GOT3 (cell line): ENCODE data around the gene SMCHD1.
"Not testable (repeated sequence)": the region's sequence is repeated elsewhere in the genome, so short reads cannot be mapped to it uniquely, and the experiment has no call there.

Source experiments
- DNase-seq: peaks from one replicate; lab custom pipeline; 2025; ENCODE audit warnings: mixed read lengths; lab: John Stamatoyannopoulos, UW

Gene SMCHD1

DNA sequence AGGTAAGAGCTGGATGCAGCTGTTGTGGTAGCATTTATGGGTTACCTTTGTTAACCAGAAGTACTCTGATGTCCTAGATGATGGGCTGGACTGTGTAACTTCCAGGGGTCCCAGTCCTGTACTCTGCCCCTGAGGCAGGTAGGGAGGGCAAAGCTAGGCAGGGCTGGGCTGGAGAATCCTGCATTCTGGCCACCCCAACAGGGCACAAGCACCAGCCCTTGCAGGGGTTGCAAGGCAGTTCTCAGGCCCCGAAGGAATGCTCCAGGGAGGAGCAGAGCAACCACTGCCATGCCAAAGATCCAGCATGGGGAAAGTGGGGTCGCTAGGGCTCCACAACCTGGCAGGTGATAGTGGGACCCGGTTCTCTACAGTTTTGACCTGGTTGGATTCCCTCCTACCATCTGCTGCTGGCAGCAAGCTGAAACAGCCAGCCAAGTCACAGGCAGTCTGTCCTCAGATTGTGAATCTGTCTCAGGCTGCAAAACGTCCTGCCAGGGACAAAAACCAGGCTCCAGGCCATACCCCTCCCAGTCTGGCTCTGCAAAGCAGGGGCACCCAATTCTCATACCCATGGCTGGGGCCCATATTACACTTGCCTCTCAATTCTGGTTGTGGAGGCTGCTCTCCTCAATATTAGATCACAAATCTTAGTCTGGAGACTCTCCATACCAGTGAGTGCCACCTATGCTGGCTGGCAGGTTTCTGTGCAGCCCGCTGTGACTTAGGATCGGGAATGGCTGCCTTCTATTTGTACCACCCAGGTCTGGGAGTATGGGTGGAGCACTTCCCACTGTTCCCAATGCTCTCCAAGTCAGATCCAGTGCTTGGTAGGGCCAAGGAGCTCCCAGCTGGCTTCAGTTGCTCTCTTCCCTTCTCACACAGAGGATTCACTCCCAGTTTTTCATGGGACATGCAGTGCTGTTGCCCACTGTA is 61.1 kb downstream of the SMCHD1 start:
- no peak for DNase-seq

DNA sequence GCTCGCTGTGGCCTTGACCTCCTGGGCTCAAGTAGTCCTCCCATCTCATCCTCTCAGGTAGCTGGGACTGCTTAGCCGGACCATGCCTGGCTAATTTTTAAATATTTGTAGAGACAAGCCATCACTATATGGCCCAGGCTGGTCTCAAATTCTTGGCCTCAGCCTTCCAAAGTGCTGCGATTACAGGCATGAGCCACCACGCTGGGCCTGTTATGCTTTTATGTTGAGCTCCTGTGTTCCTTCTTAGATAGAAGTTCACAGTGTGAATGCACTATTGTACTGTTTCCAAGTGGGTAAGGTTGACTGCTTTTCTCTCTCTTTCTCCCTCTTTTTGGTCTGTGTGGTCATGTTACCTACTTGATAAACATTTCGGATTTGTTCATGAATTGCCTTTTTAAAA is 61.9 kb downstream of the SMCHD1 start:
- no peak for DNase-seq

DNA sequence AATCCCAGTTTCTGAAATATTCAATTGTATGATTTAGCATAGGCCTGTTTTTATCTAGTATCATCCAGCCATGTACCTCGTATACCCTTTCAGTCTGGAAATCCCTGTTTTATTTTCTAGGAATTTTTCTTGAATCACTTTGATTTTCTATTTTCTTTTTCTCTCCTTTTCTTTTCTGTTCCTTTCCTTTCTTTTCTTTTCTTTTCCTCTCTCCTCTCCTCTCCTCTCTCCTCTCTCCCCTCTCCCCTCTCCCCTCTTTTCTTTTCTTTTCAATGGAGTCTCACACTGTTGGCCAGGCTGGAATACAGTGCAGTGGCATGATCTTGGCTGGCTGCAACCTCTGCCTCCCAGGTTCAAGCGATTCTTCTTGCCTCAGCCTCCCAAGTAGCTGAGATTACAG is 63.5 kb downstream of the SMCHD1 start:
- DNase-seq: no peak

DNA sequence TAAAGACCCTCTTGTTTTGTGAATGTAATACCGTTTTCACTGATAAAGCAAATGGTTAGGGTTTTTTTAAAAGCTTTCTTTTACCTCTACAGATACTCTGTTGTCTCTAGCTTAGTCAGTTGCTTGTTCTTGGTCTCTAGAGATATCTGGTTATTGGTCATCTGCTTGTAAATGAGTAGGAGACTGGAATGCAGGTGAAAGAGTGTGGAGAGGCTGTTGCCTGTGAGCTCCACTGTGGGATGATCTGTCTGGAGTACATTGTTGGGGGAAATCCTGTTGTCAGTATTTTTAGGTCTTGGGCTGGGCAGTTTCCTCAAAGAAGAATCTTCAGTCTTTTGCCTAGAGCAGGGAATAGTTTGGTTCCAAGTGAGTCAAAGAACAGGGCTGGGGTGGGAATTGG is 67.7 kb downstream of the SMCHD1 start:
- no peak for DNase-seq

DNA sequence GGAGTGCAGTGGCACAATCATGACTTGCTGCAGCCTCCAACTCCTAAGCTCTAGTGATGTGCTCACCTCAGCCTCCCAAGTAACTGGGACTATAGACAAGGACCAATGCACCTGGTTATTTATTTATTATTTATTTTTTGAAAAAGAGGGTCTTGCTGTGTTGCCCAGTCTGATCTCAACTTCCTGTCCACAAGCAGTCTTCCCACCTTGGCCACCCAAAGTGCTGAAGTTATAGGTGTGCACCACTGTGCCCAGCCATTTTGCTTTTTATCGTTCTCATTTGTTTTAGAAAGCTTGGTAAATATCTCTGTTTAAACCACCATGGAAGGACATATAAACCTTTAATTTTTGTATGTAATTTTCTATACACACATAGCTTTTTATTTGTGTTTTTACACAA is 74.2 kb downstream of the SMCHD1 start:
- DNase-seq: no peak

DNA sequence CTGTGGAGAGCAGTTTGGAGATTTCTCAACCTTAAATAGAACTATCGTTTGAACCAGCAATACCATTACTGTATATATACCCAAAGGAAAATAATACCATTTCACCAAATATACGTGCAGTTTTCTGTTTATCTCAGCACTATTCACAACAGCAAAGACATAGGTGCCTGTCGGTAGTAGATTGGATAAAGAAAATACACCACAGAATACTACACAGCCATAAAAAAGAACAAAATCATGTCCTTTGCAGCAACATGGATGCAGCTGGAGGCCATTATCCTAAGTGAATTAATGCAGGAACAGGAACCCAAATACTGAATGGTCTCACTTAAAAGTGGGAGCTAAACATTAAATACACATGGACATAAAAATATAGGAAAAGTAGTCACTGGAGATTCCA is 81.3 kb downstream of the SMCHD1 start:
- no peak for DNase-seq

DNA sequence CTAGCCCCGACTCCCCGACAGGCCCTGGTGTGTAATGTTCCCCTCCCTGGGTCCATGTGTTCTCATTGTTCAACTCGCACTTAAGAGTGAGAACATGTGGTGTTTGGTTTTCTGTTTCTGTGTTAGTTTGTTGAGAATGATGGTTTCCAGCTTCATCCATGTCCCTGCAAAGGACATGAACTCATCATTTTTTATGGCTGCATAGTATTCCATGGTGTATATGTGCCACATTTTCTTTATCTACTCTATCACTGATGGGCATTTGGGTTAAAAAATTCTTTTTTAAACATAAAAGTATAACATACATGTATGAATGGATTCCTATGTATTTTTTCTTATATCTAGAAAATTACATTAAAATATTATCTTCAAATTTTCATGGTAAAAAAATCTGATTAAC is 84.6 kb downstream of the SMCHD1 start:
- DNase-seq: not testable (repeated sequence)

DNA sequence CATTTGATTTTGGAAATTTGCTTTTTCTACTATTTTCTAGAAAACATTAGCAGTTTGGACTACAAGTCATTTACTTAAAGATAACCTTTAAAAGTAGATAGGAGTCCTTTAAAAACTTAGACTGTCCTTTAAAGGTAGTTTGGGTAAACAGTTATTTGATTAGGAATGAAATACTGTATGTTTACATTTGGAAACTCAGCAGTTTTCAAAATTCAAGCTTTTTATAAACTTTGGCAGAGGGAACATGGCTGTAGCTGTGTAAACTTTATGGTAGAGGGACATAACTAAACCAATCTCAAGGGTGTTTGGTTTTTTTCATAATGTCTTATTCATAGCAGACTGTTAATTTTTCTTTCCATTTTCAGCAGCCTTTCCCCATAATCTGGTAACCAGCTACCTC is 90.7 kb downstream of the SMCHD1 start:
- DNase-seq: no peak

DNA sequence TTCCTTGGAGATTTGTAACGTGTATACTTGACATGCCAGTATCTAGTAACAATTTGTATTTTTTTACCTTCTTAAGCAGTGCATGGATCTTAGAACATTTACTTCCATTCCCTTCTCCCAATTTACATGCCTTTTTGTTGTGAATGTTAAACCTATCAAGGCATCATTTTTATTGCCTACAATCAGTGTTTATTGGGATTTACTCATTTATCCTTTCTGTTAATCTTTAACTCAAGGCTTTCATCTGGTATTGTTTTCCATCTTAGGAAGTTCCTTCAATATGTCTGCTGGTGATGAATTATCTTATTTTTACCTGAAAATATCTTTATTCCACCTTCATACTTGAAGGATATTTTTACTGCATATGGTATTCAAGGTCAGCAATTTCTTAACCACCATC is 102.8 kb downstream of the SMCHD1 start:
- no peak for DNase-seq

DNA sequence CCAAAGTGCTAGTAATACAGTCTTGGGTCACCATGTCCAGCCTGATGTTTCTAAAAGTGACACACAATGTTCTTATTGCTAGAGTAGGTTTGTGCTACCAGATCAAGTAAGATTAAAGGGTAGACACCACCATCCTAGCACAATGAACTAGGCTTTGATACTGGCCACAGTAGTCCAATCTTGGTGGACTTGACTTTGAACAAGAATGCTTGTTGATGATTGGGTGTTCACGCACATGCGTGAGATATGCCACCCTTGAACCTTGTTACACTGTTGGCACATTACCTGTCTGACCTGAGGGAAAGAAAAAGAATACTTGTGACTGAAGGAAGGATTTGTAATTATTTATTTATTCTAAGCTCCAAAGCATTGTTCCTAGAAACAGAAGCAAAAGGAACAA is 119.1 kb downstream of the SMCHD1 start:
- DNase-seq: no peak

DNA sequence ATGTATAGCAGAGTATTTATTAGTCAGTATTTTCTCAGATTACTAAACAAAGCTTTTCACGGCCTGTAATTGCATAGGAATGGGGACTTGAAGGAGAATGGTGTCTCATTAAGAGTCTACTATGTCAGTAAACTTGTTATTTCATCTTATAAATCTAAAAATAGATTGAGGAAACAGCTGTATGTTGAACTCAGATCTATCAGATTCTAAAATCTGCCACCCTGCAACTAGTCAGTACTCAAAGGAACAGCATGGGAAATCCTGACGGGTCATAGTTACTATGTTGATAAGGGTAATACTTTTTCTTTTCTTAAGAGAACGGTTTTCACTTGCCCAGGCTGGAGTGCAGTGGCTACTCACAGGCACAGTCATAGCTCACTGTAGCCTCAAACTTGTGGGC is 121.1 kb downstream of the SMCHD1 start:
- no peak for DNase-seq

DNA sequence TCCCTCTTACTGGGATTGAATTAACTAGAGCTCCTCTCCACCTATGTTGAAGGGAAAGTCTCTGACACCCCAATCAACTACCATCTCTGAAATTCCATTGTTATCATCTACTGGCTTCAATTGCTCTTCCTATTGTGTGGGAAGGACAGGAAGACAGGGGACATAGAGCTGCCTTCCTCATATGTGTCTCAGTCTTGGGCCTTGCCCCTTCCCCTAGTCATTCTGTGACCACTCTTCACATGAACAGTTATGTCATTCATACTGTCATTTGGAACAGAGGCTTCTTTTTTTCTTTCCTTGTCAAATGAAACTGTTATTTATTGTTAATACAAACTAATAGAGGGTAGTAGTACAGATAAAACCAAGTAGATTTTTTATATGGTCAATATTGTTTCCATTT is 121.7 kb downstream of the SMCHD1 start:
- no peak for DNase-seq

DNA sequence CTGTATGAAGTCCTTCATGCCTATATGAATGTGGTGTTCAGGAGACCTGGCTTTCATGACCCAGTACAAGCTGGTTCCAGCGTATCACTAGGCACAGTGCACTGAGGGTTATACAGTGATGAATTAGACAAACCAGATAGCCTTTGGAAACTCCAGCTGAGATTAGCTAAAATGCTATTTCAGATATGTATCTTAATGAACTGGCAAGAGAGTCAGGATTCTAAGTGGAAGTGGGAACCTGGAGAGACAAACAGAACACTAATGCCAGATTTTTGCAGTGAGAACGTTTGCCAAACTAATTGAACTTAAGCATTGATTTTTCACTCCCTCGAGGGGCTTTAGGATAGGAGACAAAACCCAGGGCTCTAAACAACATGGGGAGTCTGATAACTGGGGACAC is 125.2 kb downstream of the SMCHD1 start:
- DNase-seq: no peak

DNA sequence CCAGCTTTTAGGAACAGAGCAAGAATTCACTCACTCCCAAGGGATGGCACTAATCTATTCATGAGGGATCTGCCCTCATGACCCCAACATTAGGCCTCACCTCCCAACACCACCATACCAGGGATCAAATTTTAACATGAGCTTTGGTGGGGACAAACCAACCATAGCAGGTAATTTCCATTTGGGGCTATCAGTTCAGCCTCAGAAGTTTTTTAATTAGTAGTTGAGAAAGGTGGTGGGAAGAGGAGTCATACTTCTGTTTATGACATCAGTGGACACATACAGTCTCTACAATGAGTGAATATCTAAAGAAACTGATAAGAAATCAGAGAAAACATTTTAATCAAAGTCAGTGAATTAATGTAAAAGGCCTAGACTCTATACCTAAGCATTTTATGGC is 131.7 kb downstream of the SMCHD1 start:
- no peak for DNase-seq

DNA sequence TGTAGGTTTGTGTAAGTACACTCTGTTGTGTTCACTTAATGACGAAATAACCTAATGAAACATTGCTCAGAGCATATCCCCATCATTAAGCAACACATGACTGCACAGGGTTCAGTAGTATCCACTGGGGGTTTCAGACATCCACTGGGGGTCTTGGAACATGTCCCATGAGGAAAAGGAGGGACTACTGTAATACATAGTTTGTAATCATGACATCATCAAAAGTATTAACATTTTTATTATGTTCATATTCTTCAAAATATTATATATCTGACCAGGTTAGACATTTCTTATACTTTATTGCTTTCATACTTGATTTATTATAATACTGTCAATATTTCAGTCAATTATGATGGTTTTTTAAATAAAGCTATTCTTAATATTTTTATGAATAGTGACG is 136.9 kb downstream of the SMCHD1 start:
- no peak for DNase-seq

DNA sequence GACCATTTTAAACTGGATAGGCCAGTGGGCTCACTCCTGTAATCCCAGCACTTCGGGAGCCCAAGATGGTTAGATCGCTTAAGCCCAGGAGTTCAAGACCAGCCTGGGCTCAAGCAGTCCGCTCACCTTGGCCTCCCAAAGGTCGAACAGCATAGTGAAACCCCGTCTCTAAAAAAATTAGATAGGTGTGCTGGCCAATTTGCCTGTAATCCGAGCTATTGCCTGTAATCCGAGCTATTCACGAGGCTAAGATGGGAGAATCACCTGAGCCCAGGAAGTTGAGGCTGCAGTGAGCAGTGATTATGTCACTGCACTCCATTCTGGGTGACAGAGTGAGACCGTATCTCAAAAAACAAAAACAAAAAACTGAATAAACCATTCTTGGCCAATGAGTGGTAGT is 138.6 kb downstream of the SMCHD1 start:
- DNase-seq: no peak

DNA sequence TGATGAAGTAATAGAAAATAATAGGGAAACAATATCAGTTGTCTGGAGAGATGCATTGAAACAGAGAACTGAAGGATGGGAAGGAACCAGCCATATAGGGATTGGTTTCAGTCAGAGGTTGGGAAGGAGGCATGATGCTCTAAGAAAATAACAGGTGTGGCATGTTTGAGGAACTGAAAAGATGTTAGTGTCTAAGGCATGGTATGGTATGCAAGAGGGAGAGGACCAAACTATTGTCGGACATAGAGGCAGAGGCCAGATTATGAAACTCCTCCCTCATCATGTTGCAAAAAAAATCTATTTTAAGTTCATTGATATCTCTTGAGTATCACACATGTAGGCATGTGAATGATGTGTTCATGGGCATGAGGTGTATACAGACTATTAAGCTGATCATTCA is 142.4 kb downstream of the SMCHD1 start:
- DNase-seq: no peak

DNA sequence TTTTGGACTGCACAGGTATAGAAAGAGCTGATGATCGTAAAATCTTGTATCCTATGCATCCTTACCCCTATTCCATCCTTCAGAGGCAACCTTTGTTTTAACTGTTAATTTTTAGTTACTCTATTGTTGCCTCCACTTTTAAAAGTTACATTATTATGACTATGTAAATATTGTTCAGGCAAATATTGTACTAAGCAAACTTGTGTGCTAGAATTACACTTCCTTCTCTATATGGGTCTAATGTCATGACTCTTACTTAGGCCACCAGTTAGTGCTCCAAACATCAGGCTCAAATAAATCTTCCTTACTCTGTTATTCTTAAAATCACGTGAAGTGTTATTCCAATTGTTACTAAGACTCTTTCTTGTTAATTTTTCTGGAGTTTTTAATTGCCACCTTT is 143.8 kb downstream of the SMCHD1 start:
- DNase-seq: no peak

DNA sequence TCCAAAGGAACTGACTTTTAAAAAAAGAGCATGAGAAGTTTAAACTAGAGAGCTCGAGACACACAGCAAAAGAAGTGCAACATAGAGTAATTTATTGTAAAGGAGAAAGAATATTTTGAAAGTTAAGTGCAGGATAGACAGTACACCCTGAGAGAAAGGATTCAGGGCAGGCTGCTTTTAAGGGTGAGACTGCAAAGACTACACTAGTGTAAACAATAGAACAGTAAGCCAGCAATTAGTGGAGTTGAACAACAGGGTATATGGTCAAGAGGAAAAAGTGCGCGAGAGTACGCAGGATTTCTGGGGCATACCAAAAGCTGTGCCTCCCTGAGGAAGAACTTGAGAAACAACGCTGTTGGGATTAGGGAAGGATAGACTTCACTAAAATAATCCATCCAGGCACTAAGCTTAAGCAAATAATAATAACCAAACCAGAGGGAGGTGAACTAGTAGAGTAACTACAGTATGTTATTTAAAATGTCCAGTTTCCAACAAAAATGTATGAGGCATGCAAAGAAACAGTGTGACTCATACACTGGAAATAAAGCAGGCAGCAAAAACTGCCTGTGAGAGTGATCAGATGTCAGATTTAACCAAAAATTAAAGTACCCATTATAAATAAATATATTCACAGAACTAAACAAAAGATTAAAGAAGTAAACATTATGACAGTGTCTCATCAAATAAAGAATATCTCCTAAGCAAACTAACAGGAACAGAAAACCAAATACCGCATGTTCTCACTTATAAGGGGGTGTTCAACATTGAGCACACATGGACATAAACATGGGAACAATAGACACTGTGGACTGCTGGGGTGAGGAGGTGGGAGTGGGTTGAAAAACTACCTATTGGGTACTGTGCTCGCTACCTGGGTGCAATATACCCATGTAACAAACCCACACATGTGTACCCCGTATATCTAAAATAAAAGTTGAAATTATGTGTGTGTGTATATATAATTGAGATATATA is 150.7 kb downstream of the SMCHD1 start:
- DNase-seq: no peak

DNA sequence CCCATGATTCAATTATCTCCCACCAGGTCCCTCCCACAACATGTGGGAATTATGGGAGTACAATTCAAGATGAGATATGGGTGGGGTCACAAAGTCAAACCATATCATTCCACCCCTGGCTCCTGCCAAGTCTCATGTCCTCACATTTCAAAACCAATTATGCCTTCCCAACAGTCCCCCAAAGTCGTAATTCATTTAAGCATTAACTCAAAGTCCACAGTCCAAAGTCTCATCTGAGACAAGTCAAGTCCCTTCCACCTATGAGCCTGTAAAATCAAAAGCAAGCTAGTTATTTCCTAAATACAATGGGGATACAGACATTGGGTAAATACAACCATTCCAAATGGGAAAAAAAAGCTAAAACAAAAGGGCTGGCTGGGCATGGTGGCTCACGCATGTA is 153.1 kb downstream of the SMCHD1 start:
- not testable (repeated sequence) for DNase-seq

DNA sequence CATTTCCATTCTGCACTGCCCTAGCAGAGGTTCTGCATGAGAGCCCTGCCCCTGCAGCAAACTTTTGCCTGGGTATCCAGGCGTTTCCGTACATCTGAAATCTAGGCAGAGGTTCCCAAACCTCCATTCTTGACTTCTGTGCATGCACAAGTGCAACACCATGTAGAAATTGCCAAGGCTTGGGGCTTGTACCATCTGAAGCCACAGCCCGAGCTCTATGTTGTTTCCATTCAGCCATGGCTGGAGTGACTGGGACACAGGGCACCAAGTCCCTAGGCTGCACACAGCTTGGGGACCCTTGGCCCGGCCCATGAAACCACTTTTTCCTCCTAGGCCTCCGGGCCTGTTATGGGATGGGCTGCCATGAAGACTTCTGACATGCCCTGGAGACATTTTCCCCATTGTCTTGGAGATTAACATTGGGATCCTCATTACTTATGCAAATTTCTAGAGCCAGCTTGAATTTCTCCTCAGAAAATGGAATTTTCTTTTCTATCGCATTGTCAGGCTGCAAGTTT is 154.2 kb downstream of the SMCHD1 start:
- DNase-seq: not testable (repeated sequence)

DNA sequence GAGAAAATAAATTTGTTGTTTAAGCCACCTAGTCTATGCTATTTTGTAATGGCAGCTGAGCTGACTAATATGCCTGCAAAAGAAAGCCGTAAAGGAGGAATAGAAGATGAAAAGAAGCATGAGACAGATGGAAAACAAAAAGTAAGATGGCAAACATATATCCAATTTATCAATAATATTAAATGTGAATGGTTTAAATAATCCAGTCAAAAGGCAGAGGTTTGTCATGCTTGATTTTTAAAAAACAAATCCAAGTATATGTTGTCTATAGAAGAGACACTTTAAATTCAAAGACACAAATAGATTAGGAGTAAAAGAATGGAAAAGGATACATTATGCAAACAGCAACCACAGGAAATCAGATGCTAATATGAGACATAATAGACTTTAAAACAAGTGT is 155.9 kb downstream of the SMCHD1 start:
- DNase-seq: no peak

DNA sequence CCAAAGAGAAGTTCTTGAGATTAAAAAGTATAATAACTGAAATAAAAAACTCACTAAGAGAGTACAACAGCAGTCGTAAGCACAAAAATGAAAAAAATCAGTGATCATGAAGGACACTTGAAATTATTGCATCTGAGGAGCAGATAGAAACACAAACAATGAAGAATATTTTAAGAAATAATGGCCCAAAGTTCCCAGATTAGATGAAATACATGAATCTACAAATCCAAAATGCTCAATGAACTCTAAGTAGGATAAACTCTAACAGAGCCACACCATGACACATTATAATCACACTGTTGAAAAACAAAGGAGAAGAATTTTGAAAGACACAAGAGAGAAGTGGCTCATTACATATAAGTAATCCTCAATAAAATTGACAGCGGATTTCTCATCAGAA is 159.4 kb downstream of the SMCHD1 start:
- DNase-seq: no peak
